Stimulated activated CD4-positive, alpha-beta T cell treated with anti-CD3 and anti-CD28 coated beads, Interleukin-12 subunit alpha, Interleukin-12 subunit beta, amount 100 ng/mL, for 48 hours (primary cell): ENCODE results near the gene CPXCR1.
"Not testable (repeated sequence)": the region's sequence is repeated elsewhere in the genome, so short reads cannot be mapped to it uniquely, and the experiment has no call there.

Experiments
- DNase-seq, 3 donors: peaks; one replicate each; pipeline ENCODE4 v3.0.0-alpha.2; 2020; ENCODE audit warnings: low read depth in 2 of 3, low spot score in 1 of 3

Gene CPXCR1

DNA sequence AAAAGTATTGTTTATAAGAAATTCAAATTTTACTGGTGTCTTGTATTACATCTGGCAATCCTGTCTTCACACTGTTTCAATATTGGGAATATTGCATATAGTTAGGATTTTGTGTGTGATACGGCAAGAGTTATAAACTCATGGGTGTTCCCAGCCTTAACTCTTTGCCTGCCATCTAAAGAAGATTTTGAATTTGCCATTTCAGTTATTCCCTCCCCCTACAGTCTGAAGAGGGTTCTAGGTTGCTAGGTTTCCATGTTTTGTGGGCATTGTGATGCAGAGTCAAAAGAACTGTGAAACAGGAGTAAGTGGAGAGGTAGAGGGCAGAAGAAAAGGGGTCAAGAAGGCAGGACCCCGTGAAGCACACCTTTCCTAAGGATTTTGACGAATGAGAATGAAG, at the start of gene CPXCR1:
CPXCR1 (plus strand) TSS at position 301 of the 400 bp plus-strand sequence. CDS start 6,190 bp downstream, outside the sequence.
- DNase-seq, result no peak

DNA sequence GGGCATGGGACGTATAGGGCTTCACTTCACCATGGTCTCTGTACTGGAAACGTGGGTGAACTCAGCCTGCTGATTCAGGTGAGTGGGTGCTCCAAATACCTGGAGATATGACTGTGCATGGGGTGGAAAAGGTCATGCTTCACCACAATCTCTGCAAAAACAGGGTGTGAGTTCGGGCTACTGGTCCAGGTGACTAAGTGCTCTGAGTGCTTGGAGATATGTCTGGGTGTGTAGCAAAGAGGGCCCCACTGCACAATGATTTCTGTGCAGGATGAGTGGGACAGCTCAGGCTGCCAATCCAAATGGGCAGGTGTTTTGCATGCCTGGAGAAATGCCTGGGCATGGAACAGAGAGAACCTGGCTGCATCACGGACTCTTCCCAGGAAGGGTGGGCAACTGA, 11.2 kb upstream of the CPXCR1 start:
- DNase-seq, result no peak

DNA sequence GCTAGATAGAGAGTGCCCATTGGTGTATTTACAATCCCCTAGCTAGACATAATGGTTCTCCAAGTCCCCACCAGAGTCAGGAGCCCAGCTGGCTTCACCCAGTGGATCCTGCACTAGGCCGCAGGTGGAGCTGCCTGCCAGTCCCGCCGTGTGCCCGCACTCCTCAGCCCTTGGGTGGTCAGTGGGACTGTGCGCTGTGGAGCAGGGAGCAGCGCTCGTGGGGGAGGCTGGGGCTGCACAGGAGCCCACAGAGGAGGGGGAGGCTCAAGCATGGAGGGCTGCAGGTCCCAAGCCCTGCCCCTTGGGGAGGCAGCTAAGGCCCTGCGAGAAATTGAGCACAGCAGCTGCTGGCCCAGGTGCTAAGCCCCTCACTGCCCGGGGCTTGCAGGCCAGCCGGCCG, 810 bp upstream of the CPXCR1 start:
- not testable (repeated sequence) for DNase-seq

DNA sequence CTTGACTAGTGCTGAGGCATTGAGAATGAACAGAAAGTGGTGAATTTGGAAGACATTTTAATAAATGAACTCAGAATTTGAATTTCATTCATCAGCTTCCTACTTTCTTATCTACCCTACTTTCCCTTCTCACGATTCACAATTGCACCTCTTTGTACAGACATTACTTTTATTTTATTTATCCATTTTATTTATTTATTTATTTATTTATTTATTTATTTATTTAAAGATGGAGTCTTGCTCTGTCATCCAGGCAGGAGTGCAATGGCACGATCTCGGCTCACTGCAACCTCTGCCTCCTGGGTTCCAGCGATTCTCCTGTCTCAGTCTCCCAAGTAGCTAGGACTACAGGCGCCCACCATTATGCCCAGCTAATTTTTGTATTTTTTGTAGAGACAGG, 5.3 kb downstream of the CPXCR1 start:
- not testable (repeated sequence) for DNase-seq

DNA sequence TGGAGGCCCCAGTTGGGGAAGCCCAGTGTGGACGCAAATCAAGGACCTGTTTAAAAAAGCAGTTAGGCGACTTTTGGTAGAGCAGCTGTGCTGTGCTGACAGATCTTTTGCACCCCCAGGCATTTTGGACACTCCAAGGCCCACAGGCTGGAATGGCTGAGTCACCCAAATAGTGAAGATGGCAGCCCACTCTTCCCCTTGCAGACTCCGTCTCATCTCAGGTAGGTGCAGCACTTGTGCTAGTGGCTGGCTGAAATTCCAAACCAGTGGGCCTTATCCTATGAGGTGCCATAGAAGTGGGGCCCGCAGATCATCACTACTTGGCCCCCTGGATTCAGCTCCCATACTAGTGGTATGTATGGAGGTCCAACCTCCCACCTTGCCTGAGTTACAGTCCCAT, 42.8 kb downstream of the CPXCR1 start:
- no peak for DNase-seq
